ENCODE data around the gene ACER2. TPM values are rescaled to one million over a fixed set of nuclear protein-coding genes. Genes with fewer than 3 reads are reported as not detected.

Gene ACER2
- total and polyA plus RNA-seq, 2 donors (not counting 1 experiment from before 2014, with no cell fraction given), result 1.2 to 4.5 TPM

DNA sequence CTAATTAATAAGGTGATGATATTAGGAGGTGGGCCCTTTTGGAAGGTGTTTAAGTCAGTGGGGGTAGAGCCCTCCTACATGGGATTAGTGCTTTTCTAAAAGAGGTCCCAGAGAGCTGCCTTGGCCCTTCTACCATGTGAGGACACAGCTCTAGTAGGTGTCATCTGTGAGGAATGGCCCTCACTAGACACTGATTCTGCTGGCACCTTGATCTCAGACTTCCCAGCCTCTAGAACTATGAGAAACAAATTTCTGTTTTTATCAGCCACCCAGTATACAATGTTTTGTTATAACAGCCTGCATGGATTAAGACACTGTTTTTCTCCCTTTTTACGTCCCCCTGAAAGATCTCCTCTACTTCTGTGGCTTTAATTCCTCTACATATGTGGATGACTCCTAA is 31.6 kb downstream of the ACER2 start:
- TF ChIP-seq, protein P1, sequence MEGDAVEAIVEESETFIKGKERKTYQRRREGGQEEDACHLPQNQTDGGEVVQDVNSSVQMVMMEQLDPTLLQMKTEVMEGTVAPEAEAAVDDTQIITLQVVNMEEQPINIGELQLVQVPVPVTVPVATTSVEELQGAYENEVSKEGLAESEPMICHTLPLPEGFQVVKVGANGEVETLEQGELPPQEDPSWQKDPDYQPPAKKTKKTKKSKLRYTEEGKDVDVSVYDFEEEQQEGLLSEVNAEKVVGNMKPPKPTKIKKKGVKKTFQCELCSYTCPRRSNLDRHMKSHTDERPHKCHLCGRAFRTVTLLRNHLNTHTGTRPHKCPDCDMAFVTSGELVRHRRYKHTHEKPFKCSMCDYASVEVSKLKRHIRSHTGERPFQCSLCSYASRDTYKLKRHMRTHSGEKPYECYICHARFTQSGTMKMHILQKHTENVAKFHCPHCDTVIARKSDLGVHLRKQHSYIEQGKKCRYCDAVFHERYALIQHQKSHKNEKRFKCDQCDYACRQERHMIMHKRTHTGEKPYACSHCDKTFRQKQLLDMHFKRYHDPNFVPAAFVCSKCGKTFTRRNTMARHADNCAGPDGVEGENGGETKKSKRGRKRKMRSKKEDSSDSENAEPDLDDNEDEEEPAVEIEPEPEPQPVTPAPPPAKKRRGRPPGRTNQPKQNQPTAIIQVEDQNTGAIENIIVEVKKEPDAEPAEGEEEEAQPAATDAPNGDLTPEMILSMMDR (conservative IDR thresholded peaks at IDR 0.05 in 1 of 2, IDR thresholded peaks at IDR 0.05 in 1 of 2; ENCODE audit: low read depth in 1 of 2, low read length in 2 of 2), result no peak
- TF ChIP-seq EZH2 (IDR thresholded peaks at IDR 0.05; ENCODE audit: low read length, missing control alignments), result no peak

DNA sequence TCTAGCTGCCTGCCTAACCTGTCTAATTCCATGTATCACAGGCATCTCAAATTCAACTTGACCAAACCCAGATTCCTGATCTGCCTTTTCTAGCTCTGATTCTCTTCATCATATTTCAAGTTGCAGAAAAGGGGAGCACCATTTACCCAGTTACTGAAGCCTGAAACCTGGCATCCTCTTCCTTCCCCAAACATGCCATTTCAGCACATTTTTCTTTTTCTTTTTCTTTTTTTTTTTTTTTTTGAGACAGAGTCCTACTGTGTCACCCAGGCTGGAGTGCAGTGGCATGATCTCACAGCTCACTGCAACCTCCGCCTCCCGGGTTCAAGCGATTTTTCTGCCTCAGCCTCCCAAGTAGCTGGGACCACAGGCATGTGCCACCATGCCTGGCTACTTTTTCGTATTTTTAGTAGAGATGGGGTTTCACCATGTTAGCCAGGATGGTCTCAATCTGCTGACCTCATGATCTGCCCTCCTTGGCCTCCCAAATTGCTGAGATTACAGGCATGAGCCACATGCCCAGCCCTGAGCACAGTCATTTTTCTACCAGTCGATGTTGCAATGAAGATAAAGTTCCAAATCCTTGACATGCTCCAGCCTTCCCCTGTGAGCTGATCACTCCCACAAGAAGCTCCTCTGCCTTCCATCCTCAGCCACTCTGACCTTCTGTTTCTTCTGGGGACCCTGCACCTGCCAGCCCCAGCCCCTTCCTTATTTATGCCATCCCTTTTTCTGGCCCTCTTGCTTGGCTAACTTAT is 32.2 kb downstream of the ACER2 start:
- Histone ChIP-seq H3K9ac (ENCODE audit: insufficient read depth, low read length) (no peak overlapping the region), H3K4me1 (ENCODE audit: control insufficient read depth, extremely low read depth, insufficient read depth, low read length) (no peaks in the 10 kb centered on the region), H3K36me3 (ENCODE audit: control insufficient read depth, insufficient read depth, low read length) (no peaks in the 10 kb centered on the region), H3K9me3 (ENCODE audit: control insufficient read depth, insufficient read depth, low read depth, low read length) (no peaks in the 10 kb centered on the region), H3K4me2 (ENCODE audit: extremely low read depth, insufficient read depth, low read length) (no peak overlapping the region), H3K4me3 (replicated peaks in 1 of 4; ENCODE audit: control extremely low read depth in 1 of 4, insufficient read depth in 1 of 4, low read depth in 3 of 4, low read length in 4 of 4) (no peak overlapping the region), H3K27me3 (ENCODE audit: control insufficient read depth, insufficient read depth, low read length) (no peaks in the 10 kb centered on the region), H3K79me2 (ENCODE audit: control insufficient read depth, insufficient read depth, low read length) (no peaks in the 10 kb centered on the region), H4K20me1 (ENCODE audit: control insufficient read depth, extremely low read depth, insufficient read depth, low read length) (no peaks in the 10 kb centered on the region), H2AFZ (ENCODE audit: low read length) (no peak overlapping the region), H3K27ac (ENCODE audit: insufficient read depth, low read length) (no peak overlapping the region)
- no peak for TF ChIP-seq EZH2 (IDR thresholded peaks at IDR 0.05; ENCODE audit: low read length, missing control alignments)
- TF ChIP-seq, protein P1 (conservative IDR thresholded peaks at IDR 0.05 in 1 of 2, IDR thresholded peaks at IDR 0.05 in 1 of 2; ENCODE audit: low read depth in 1 of 2, low read length in 2 of 2), result no peak
- DNase-seq (ENCODE audit: low read depth in 2 of 2), result no peak

More for the DNA sequence above, 31.6 kb downstream of the ACER2 start:
- Histone ChIP-seq H3K79me2 (ENCODE audit: control insufficient read depth, insufficient read depth, low read length) (no peaks in the 10 kb centered on the region), H2AFZ (ENCODE audit: low read length) (no peak overlapping the region), H3K9me3 (ENCODE audit: control insufficient read depth, insufficient read depth, low read depth, low read length) (no peaks in the 10 kb centered on the region), H3K27ac (ENCODE audit: insufficient read depth, low read length) (no peak overlapping the region), H3K4me1 (ENCODE audit: control insufficient read depth, extremely low read depth, insufficient read depth, low read length) (no peaks in the 10 kb centered on the region), H3K4me2 (ENCODE audit: extremely low read depth, insufficient read depth, low read length) (no peak overlapping the region), H3K9ac (ENCODE audit: insufficient read depth, low read length) (no peak overlapping the region), H3K4me3 (replicated peaks in 1 of 4; ENCODE audit: control extremely low read depth in 1 of 4, insufficient read depth in 1 of 4, low read depth in 3 of 4, low read length in 4 of 4) (no peak overlapping the region), H4K20me1 (ENCODE audit: control insufficient read depth, extremely low read depth, insufficient read depth, low read length) (no peaks in the 10 kb centered on the region), H3K27me3 (ENCODE audit: control insufficient read depth, insufficient read depth, low read length) (no peaks in the 10 kb centered on the region), H3K36me3 (ENCODE audit: control insufficient read depth, insufficient read depth, low read length) (no peaks in the 10 kb centered on the region)
- DNase-seq (ENCODE audit: low read depth in 2 of 2), result no peak

DNA sequence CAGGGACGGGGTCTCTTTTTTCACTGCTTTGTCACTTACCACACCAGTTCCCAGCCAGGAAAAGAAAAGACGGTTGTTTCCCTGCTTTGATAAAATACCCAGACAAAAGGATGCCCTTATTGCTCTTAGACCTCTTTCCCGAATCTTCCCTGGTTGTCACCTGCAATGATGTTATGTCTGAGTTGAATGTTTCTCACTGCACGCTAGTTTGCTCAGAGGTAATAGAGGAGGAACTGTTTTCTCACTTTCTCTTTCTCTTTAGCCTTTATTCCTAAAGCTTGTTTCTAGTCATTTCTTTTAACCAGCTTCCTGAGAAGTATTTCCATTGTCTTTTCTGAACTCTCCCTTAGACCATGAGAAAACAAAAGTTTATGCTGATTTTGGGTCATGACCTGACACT is 32.9 kb downstream of the ACER2 start:
- no peak overlapping the region for H3K4me2 ChIP-seq (ENCODE audit: extremely low read depth, insufficient read depth, low read length)
- H4K20me1 ChIP-seq (ENCODE audit: control insufficient read depth, extremely low read depth, insufficient read depth, low read length), result no peaks in the 10 kb centered on the region
- DNase-seq (ENCODE audit: low read depth in 2 of 2), result no peak
- no peaks in the 10 kb centered on the region for H3K27me3 ChIP-seq (ENCODE audit: control insufficient read depth, insufficient read depth, low read length)
- TF ChIP-seq, protein P1 (conservative IDR thresholded peaks at IDR 0.05 in 1 of 2, IDR thresholded peaks at IDR 0.05 in 1 of 2; ENCODE audit: low read depth in 1 of 2, low read length in 2 of 2), result no peak
- no peak for TF ChIP-seq EZH2 (IDR thresholded peaks at IDR 0.05; ENCODE audit: low read length, missing control alignments)
- no peaks in the 10 kb centered on the region for H3K79me2 ChIP-seq (ENCODE audit: control insufficient read depth, insufficient read depth, low read length)
- no peak overlapping the region for H3K4me3 ChIP-seq (replicated peaks in 1 of 4; ENCODE audit: control extremely low read depth in 1 of 4, insufficient read depth in 1 of 4, low read depth in 3 of 4, low read length in 4 of 4)
- H2AFZ ChIP-seq (ENCODE audit: low read length), result no peak overlapping the region
- H3K36me3 ChIP-seq (ENCODE audit: control insufficient read depth, insufficient read depth, low read length), result no peaks in the 10 kb centered on the region
- no peaks in the 10 kb centered on the region for H3K4me1 ChIP-seq (ENCODE audit: control insufficient read depth, extremely low read depth, insufficient read depth, low read length)
- no peak overlapping the region for H3K27ac ChIP-seq (ENCODE audit: insufficient read depth, low read length)
- H3K9me3 ChIP-seq (ENCODE audit: control insufficient read depth, insufficient read depth, low read depth, low read length), result no peaks in the 10 kb centered on the region
- H3K9ac ChIP-seq (ENCODE audit: insufficient read depth, low read length), result no peak overlapping the region

Measured in fibroblast of lung (primary cell).